22Rv1 (cell line): ENCODE results near the gene MRPL27.

Experiments used
- CTCF ChIP-seq: fragments of 450-650 bp; IDR thresholded peaks from 2 replicates; pipeline ENCODE4 v1.5.1; 2017; ENCODE audit warnings: mild to moderate bottlenecking
- ZFX ChIP-seq: fragments of 450-650 bp; IDR thresholded peaks from 2 replicates; pipeline ENCODE4 v1.6.1; 2017; ENCODE audit warnings: antibody characterized with exemption, borderline replicate concordance

GRCh38 chr17:50356892-50357510 is 16.0 kb downstream of the MRPL27 start:
- TF ChIP-seq CTCF (no peak), ZFX (no peak)
